Measurements from ENCODE around the gene RPL29. TPM values are rescaled to one million over a fixed set of nuclear protein-coding genes. Genes with fewer than 3 reads are reported as not detected.
A peak's percentile ranks its signal among the peaks of the same experiment; 100 is the strongest.

RPL29 gene
- total RNA-seq, 1 donor from 2014 or later: 872 TPM

- no peaks in the 10 kb centered on the region for H3K27me3 Mint-ChIP-seq (ENCODE audit: low read depth, unreplicated experiment)
- no peak overlapping the region for H3K4me3 Mint-ChIP-seq (ENCODE audit: unreplicated experiment)
- peaks cover 6% of the 10 kb centered on the region for H3K4me1 Mint-ChIP-seq (ENCODE audit: low read depth, unreplicated experiment)
- FAIRE-seq (no peak), DNase-seq (ENCODE audit: low read depth) (no peak)
- Histone ChIP-seq H3K9ac (ENCODE audit: low read length) (no peak overlapping the region), H3K4me2 (ENCODE audit: low read length) (no peak overlapping the region), H3K9me3 (ENCODE audit: insufficient read depth, low read depth, low read length) (no peaks in the 10 kb centered on the region), H2AFZ (ENCODE audit: low read depth, low read length) (no peak overlapping the region), H4K20me1 (ENCODE audit: insufficient read depth, low read length) (no peaks in the 10 kb centered on the region), H3K4me1 (ENCODE audit: insufficient read depth, low read length) (no peaks in the 10 kb centered on the region), H3K27ac (ENCODE audit: low read depth, low read length) (no peak overlapping the region), H3K4me3 (ENCODE audit: insufficient read depth, low read depth, low read length) (no peak overlapping the region), H3K36me3 (ENCODE audit: insufficient read depth, low read length) (no peaks in the 10 kb centered on the region), H3K27me3 (ENCODE audit: insufficient read depth, low read length) (no peaks in the 10 kb centered on the region), H3K79me2 (ENCODE audit: insufficient read depth, low read length) (no peaks in the 10 kb centered on the region)
- no peak overlapping the region for H3K27ac Mint-ChIP-seq (ENCODE audit: unreplicated experiment)
- H3K36me3 Mint-ChIP-seq (ENCODE audit: low read depth, unreplicated experiment): no peaks in the 10 kb centered on the region
- H3K9me3 Mint-ChIP-seq (ENCODE audit: unreplicated experiment): no peaks in the 10 kb centered on the region
- TF ChIP-seq, protein P1, sequence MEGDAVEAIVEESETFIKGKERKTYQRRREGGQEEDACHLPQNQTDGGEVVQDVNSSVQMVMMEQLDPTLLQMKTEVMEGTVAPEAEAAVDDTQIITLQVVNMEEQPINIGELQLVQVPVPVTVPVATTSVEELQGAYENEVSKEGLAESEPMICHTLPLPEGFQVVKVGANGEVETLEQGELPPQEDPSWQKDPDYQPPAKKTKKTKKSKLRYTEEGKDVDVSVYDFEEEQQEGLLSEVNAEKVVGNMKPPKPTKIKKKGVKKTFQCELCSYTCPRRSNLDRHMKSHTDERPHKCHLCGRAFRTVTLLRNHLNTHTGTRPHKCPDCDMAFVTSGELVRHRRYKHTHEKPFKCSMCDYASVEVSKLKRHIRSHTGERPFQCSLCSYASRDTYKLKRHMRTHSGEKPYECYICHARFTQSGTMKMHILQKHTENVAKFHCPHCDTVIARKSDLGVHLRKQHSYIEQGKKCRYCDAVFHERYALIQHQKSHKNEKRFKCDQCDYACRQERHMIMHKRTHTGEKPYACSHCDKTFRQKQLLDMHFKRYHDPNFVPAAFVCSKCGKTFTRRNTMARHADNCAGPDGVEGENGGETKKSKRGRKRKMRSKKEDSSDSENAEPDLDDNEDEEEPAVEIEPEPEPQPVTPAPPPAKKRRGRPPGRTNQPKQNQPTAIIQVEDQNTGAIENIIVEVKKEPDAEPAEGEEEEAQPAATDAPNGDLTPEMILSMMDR (IDR thresholded peaks at IDR 0.05; ENCODE audit: insufficient read depth, low read depth, low read length): no peak
- no peak for TF ChIP-seq EZH2 (IDR thresholded peaks at IDR 0.05; ENCODE audit: insufficient read depth, low read length)
These were observed 19.9 kb upstream of the RPL29 start for GRCh38 chr3:52015438-52016228.

DNA sequence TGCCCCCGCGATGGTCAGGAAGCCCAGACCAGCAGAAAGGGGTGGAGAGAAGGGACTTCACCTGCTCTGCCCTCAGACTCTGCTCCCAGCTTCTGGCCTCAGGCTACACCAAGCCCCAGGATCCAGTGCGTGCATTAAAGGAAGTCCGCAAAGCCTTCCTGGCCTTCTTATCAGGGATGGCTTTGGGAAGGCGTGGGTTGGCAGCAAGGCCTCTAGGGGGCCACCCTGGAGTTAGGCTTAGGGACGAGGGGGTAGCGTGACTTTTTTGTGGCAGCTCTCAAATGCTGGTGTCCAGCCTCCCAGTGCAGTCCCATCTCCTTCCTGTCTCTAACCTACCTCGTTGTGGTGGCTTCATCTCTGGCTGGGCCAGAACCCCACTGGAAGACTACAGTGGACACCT, 18.9 kb upstream of the RPL29 start:
- H3K27ac ChIP-seq (ENCODE audit: low read depth, low read length): no peak overlapping the region
- no peaks in the 10 kb centered on the region for H3K27me3 ChIP-seq (ENCODE audit: insufficient read depth, low read length)
- H3K4me2 ChIP-seq (ENCODE audit: low read length): no peak overlapping the region
- Mint-ChIP-seq H3K4me1 (ENCODE audit: low read depth, unreplicated experiment) (peaks cover 6% of the 10 kb centered on the region), H3K27ac (ENCODE audit: unreplicated experiment) (no peak overlapping the region), H3K9me3 (ENCODE audit: unreplicated experiment) (no peaks in the 10 kb centered on the region), H3K4me3 (ENCODE audit: unreplicated experiment) (no peak overlapping the region), H3K36me3 (ENCODE audit: low read depth, unreplicated experiment) (no peaks in the 10 kb centered on the region), H3K27me3 (ENCODE audit: low read depth, unreplicated experiment) (peaks cover 2% of the 10 kb centered on the region)
- no peaks in the 10 kb centered on the region for H3K36me3 ChIP-seq (ENCODE audit: insufficient read depth, low read length)
- no peaks in the 10 kb centered on the region for H4K20me1 ChIP-seq (ENCODE audit: insufficient read depth, low read length)
- DNase-seq (ENCODE audit: low read depth) (no peak), FAIRE-seq (no peak)
- no peak overlapping the region for H3K9ac ChIP-seq (ENCODE audit: low read length)
- no peaks in the 10 kb centered on the region for H3K9me3 ChIP-seq (ENCODE audit: insufficient read depth, low read depth, low read length)
- no peak overlapping the region for H2AFZ ChIP-seq (ENCODE audit: low read depth, low read length)
- no peak overlapping the region for H3K4me3 ChIP-seq (ENCODE audit: insufficient read depth, low read depth, low read length)
- no peaks in the 10 kb centered on the region for H3K4me1 ChIP-seq (ENCODE audit: insufficient read depth, low read length)
- no peak for TF ChIP-seq EZH2 (IDR thresholded peaks at IDR 0.05; ENCODE audit: insufficient read depth, low read length)
- TF ChIP-seq, protein P1 (IDR thresholded peaks at IDR 0.05; ENCODE audit: insufficient read depth, low read depth, low read length): peak; percentile 22
- no peaks in the 10 kb centered on the region for H3K79me2 ChIP-seq (ENCODE audit: insufficient read depth, low read length)
